Measurements from ENCODE around the gene PSMA4. TPM values are rescaled to one million over a fixed set of nuclear protein-coding genes. Genes with fewer than 3 reads are reported as not detected.

The PSMA4 gene
- total and polyA plus RNA-seq, 2 donors (not counting 1 experiment from before 2014, with no cell fraction given) = 54.6 to 95.9 TPM

GRCh38 chr15:78561490-78561889, 21.2 kb downstream of the PSMA4 start:
- no peak for TF ChIP-seq EZH2 (IDR thresholded peaks at IDR 0.05; ENCODE audit: borderline replicate concordance, insufficient read depth, low read depth, low read length, poor library complexity, severe bottlenecking)
- TF ChIP-seq, protein P1, sequence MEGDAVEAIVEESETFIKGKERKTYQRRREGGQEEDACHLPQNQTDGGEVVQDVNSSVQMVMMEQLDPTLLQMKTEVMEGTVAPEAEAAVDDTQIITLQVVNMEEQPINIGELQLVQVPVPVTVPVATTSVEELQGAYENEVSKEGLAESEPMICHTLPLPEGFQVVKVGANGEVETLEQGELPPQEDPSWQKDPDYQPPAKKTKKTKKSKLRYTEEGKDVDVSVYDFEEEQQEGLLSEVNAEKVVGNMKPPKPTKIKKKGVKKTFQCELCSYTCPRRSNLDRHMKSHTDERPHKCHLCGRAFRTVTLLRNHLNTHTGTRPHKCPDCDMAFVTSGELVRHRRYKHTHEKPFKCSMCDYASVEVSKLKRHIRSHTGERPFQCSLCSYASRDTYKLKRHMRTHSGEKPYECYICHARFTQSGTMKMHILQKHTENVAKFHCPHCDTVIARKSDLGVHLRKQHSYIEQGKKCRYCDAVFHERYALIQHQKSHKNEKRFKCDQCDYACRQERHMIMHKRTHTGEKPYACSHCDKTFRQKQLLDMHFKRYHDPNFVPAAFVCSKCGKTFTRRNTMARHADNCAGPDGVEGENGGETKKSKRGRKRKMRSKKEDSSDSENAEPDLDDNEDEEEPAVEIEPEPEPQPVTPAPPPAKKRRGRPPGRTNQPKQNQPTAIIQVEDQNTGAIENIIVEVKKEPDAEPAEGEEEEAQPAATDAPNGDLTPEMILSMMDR (IDR thresholded peaks at IDR 0.05) = no peak
- no peak overlapping the region for H3K9ac ChIP-seq (ENCODE audit: low read length)

GRCh38 chr15:78563092-78563491, 22.8 kb downstream of the PSMA4 start:
- Histone ChIP-seq H3K4me2 (replicated peaks; ENCODE audit: low read depth, low read length, poor library complexity, severe bottlenecking) (no peak overlapping the region), H3K4me3 (ENCODE audit: control extremely low read depth in 1 of 5, extremely low read depth in 1 of 5, insufficient read depth in 1 of 5, low read depth in 2 of 5, low read length in 4 of 5) (no peak overlapping the region), H3K79me2 (ENCODE audit: control insufficient read depth, insufficient read depth, low read length) (no peaks in the 10 kb centered on the region), H3K27me3 (replicated peaks in 1 of 4; ENCODE audit: control extremely low read depth in 1 of 4, control insufficient read depth in 3 of 4, insufficient read depth in 4 of 4, low read length in 3 of 4) (peaks cover 0 to 15% (median 2%) of the 10 kb centered on the region in 4 experiments), H3K27ac (ENCODE audit: low read length in 2 of 2) (no peak overlapping the region), H2AFZ (ENCODE audit: insufficient read depth, low read depth, low read length, poor library complexity, severe bottlenecking) (no peak overlapping the region), H4K20me1 (ENCODE audit: control insufficient read depth, insufficient read depth, low read length, poor library complexity, severe bottlenecking) (no peaks in the 10 kb centered on the region), H3K9ac (ENCODE audit: low read length) (no peak overlapping the region), H3K9me3 (ENCODE audit: control extremely low read depth in 1 of 3, control insufficient read depth in 2 of 3, insufficient read depth in 1 of 3, low read length in 2 of 3) (no peaks in the 10 kb centered on the region), H3K36me3 (replicated peaks in 1 of 2; ENCODE audit: control extremely low read depth in 1 of 2, control insufficient read depth in 1 of 2, extremely low read depth in 1 of 2, insufficient read depth in 2 of 2, low read length in 1 of 2) (no peaks in the 10 kb centered on the region), H3K4me1 (ENCODE audit: control insufficient read depth in 2 of 2, insufficient read depth in 2 of 2, low read length in 2 of 2) (peaks cover 16 to 17% of the 10 kb centered on the region in 2 donors)
- DNase-seq = no peak
- Mint-ChIP-seq H3K4me1 (peaks cover 26% of the 10 kb centered on the region), H3K9me3 (ENCODE audit: insufficient read depth) (no peaks in the 10 kb centered on the region), H3K27ac (no peak overlapping the region), H3K27me3 (peaks cover 11% of the 10 kb centered on the region), H3K4me3 (no peak overlapping the region)
- TF ChIP-seq EZH2 (IDR thresholded peaks at IDR 0.05; ENCODE audit: borderline replicate concordance, insufficient read depth, low read depth, low read length, poor library complexity, severe bottlenecking) = no peak
- TF ChIP-seq, protein P1 (IDR thresholded peaks at IDR 0.05) = no peak
- no peak for ATAC-seq (ENCODE audit: low read depth)
- CTCF ChIA-PET = no interaction called here
- intact Hi-C loops (cut with micrococcal nuclease) = loop anchor here (10.0 kb wide), 1 partner anchor 1452 kb away; no protein-coding TSS in a partner anchor
- no CpG with 5 or more reads among the region's 2 CpGs for WGBS (ENCODE audit: insufficient coverage)
- POLR2A ChIA-PET = no interaction called here

More at GRCh38 chr15:78561490-78561889, 21.2 kb downstream of the PSMA4 start:
- H2AFZ ChIP-seq (ENCODE audit: insufficient read depth, low read depth, low read length, poor library complexity, severe bottlenecking) = no peak overlapping the region
- no peak overlapping the region for H3K4me2 ChIP-seq (replicated peaks; ENCODE audit: low read depth, low read length, poor library complexity, severe bottlenecking)
- H3K27me3 ChIP-seq (replicated peaks in 1 of 4; ENCODE audit: control extremely low read depth in 1 of 4, control insufficient read depth in 3 of 4, insufficient read depth in 4 of 4, low read length in 3 of 4) = peaks cover 0 to 15% (median 2%) of the 10 kb centered on the region in 4 experiments
- H3K27ac ChIP-seq (ENCODE audit: low read length in 2 of 2) = no peak overlapping the region
- H3K4me1 ChIP-seq (ENCODE audit: control insufficient read depth in 2 of 2, insufficient read depth in 2 of 2, low read length in 2 of 2) = peaks cover 14 to 17% of the 10 kb centered on the region in 2 donors
- DNase-seq (no peak), ATAC-seq (ENCODE audit: low read depth) (no peak)
- Mint-ChIP-seq H3K4me3 (no peak overlapping the region), H3K4me1 (peaks cover 21% of the 10 kb centered on the region), H3K27me3 (peaks cover 6% of the 10 kb centered on the region), H3K9me3 (ENCODE audit: insufficient read depth) (no peaks in the 10 kb centered on the region), H3K27ac (no peak overlapping the region)
- intact Hi-C loops (cut with micrococcal nuclease) = loop anchor here (10.0 kb wide), 1 partner anchor 1453 kb away; no protein-coding TSS in a partner anchor
- H3K9me3 ChIP-seq (ENCODE audit: control extremely low read depth in 1 of 3, control insufficient read depth in 2 of 3, insufficient read depth in 1 of 3, low read length in 2 of 3) = no peaks in the 10 kb centered on the region
- no peaks in the 10 kb centered on the region for H4K20me1 ChIP-seq (ENCODE audit: control insufficient read depth, insufficient read depth, low read length, poor library complexity, severe bottlenecking)
- ChIA-PET CTCF (no interaction called here), POLR2A (no interaction called here)
- no peak overlapping the region for H3K4me3 ChIP-seq (ENCODE audit: control extremely low read depth in 1 of 5, extremely low read depth in 1 of 5, insufficient read depth in 1 of 5, low read depth in 2 of 5, low read length in 4 of 5)
- WGBS (ENCODE audit: insufficient coverage) = 94% methylated on average over 5 of the region's 5 CpGs
- H3K36me3 ChIP-seq (replicated peaks in 1 of 2; ENCODE audit: control extremely low read depth in 1 of 2, control insufficient read depth in 1 of 2, extremely low read depth in 1 of 2, insufficient read depth in 2 of 2, low read length in 1 of 2) = no peaks in the 10 kb centered on the region
- no peaks in the 10 kb centered on the region for H3K79me2 ChIP-seq (ENCODE audit: control insufficient read depth, insufficient read depth, low read length)

All from B cell (primary cell).